Endothelial cell of umbilical vein (primary cell): ENCODE measurements around the gene SART1. TPM values are rescaled to one million over a fixed set of nuclear protein-coding genes. Genes with fewer than 3 reads are reported as not detected.

ENCODE experiments used
- BruUV-seq: library from RNA; stranded (reverse); fragments of 400-500 nt; replicated peaks from 2 replicates; lab custom pipeline; 2021; lab: Mats Ljungman, UMichigan
- CTCF ChIA-PET: fragments of 300-600, 350-600 bp; sonication (Branson Sonifier 250); formaldehyde crosslinking; loops from one replicate; lab custom pipeline; 2021; ENCODE audit warnings: antibody characterized with exemption, inconsistent platforms; lab: Charles Lee
- POLR2A ChIA-PET: fragments of 300-600, 350-600 bp; sonication (Branson Sonifier 250); formaldehyde crosslinking; loops from one replicate; lab custom pipeline; 2021; ENCODE audit warnings: antibody characterized with exemption, inconsistent platforms; lab: Charles Lee
- DNase-seq: peaks from one replicate; pipeline ENCODE4 v3.0.0-alpha.2; 2011; ENCODE audit warnings: low read depth, low spot score
- FAIRE-seq: peaks from 2 replicates; lab custom pipeline; 2011; peaks lifted over from hg19 to GRCh38; lab: Jason Lieb, UNC
- H2AFZ ChIP-seq: 2 replicates; pipeline ENCODE4 v1.6.0; 2012; ENCODE audit warnings: low read depth, low read length, control low read depth, inconsistent platforms
- H3K27ac ChIP-seq: 2 replicates; pipeline ENCODE4 v1.5.1; 2011; ENCODE audit warnings: low read depth, mild to moderate bottlenecking, control low read depth, low read length, moderate library complexity; ENCODE audit not compliant: insufficient read depth
- H3K27me3 ChIP-seq, 2 experiments: 2 replicates each; pipeline versions ENCODE4 v1.6.0 to v1.6.1; 2011; ENCODE audit warnings: low read length in 2 of 2, mixed read lengths in 1 of 2; ENCODE audit not compliant: control insufficient read depth in 2 of 2, insufficient read depth in 2 of 2
- H3K36me3 ChIP-seq, 2 experiments: 2 replicates in 1 of 2; 3 replicates in 1 of 2; pipeline ENCODE4 v1.5.1; 2011; ENCODE audit warnings: low read length in 2 of 2, mild to moderate bottlenecking in 1 of 2, moderate library complexity in 1 of 2; ENCODE audit not compliant: control insufficient read depth in 2 of 2, insufficient read depth in 2 of 2; ENCODE audit errors: extremely low read depth in 1 of 2
- H3K4me1 ChIP-seq: 3 replicates; pipeline ENCODE4 v1.5.1; 2011; ENCODE audit warnings: mild to moderate bottlenecking, low read length; ENCODE audit not compliant: control insufficient read depth, insufficient read depth; ENCODE audit errors: extremely low read depth
- H3K4me2 ChIP-seq: 2 replicates; pipeline ENCODE4 v1.6.1; 2011; ENCODE audit warnings: low read length, control low read depth, mixed read lengths; ENCODE audit not compliant: insufficient read depth
- H3K4me3 ChIP-seq, 3 experiments: fragments of 200-600 bp in 1 of 3; sonication (generic), shearing (Covaris generic) in 1 of 3; replicated peaks in 1 of 3; 2 replicates each; pipeline ENCODE4 v1.5.1; 2011 to 2016; ENCODE audit warnings: control low read depth in 3 of 3, low read length in 3 of 3, mild to moderate bottlenecking in 2 of 3, inconsistent platforms in 1 of 3, low read depth in 1 of 3, moderate library complexity in 1 of 3; ENCODE audit not compliant: insufficient read depth in 1 of 3
- H3K79me2 ChIP-seq: 2 replicates; pipeline ENCODE4 v1.6.0; 2012; ENCODE audit warnings: low read length, inconsistent platforms; ENCODE audit not compliant: control insufficient read depth, insufficient read depth
- H3K9ac ChIP-seq: replicated peaks from 2 replicates; pipeline ENCODE3; 2011; ENCODE audit warnings: low read length, control low read depth; ENCODE audit not compliant: insufficient read depth; ENCODE audit errors: extremely low read depth
- H3K9me1 ChIP-seq: replicated peaks from 3 replicates; pipeline ENCODE4 v1.6.0; 2011; ENCODE audit warnings: mild to moderate bottlenecking, low read length; ENCODE audit not compliant: control insufficient read depth, insufficient read depth; ENCODE audit errors: extremely low read depth
- H3K9me3 ChIP-seq: replicated peaks from 2 replicates; pipeline ENCODE4 v1.5.1; 2012; ENCODE audit warnings: low read length, inconsistent platforms; ENCODE audit not compliant: control insufficient read depth, insufficient read depth
- H4K20me1 ChIP-seq: replicated peaks from 2 replicates; pipeline ENCODE3; 2011; ENCODE audit warnings: mild to moderate bottlenecking, low read length; ENCODE audit not compliant: control insufficient read depth, insufficient read depth; ENCODE audit errors: extremely low read depth
- CTCF ChIP-seq, 2 donors: IDR thresholded peaks; 1 replicate in 1 of 2; 2 replicates in 1 of 2; pipeline ENCODE4 v1.5.1; 2011; ENCODE audit warnings: low read length in 2 of 2, mild to moderate bottlenecking in 2 of 2, moderate library complexity in 2 of 2, control low read depth in 1 of 2, inconsistent platforms in 1 of 2, low read depth in 1 of 2; ENCODE audit not compliant: insufficient read depth in 1 of 2; ENCODE audit errors: extremely low read depth in 1 of 2
- EZH2 ChIP-seq: IDR thresholded peaks from 2 replicates; pipeline ENCODE4 v1.6.1; 2012; ENCODE audit warnings: borderline replicate concordance, low read depth, mild to moderate bottlenecking, moderate library complexity, low read length, inconsistent platforms; ENCODE audit not compliant: severe bottlenecking
- FOS ChIP-seq: IDR thresholded peaks from 2 replicates; pipeline ENCODE4 v1.6.1; 2011; ENCODE audit warnings: mild to moderate bottlenecking, low read length, moderate library complexity, borderline replicate concordance; ENCODE audit not compliant: insufficient read depth
- GATA2 ChIP-seq: IDR thresholded peaks from 2 replicates; pipeline ENCODE4 v1.7.0; 2011; ENCODE audit warnings: low read depth, mild to moderate bottlenecking, moderate library complexity, mixed read lengths, low read length; ENCODE audit not compliant: insufficient read length, insufficient read depth
- JUN ChIP-seq: IDR thresholded peaks from 2 replicates; pipeline ENCODE4 v1.6.1; 2011; ENCODE audit warnings: borderline replicate concordance, low read depth; ENCODE audit not compliant: insufficient read length, insufficient read depth
- MAX ChIP-seq: IDR thresholded peaks from 2 replicates; pipeline ENCODE4 v1.6.1; 2011; ENCODE audit not compliant: insufficient read depth, insufficient read length
- MYC ChIP-seq: IDR thresholded peaks from one replicate; pipeline ENCODE4 v1.6.1; 2011; ENCODE audit warnings: mild to moderate bottlenecking, low read depth, low read length
- POLR2A ChIP-seq: IDR thresholded peaks from 2 replicates; pipeline ENCODE4 v1.6.1; 2012; ENCODE audit warnings: low read depth, mild to moderate bottlenecking, control low read depth, low read length
- POLR2AphosphoS5 ChIP-seq: IDR thresholded peaks from 2 replicates; pipeline ENCODE4 v1.6.1; 2012; ENCODE audit warnings: low read depth, mild to moderate bottlenecking, control low read depth, low read length, moderate library complexity; ENCODE audit not compliant: insufficient read depth
- dilution Hi-C: fragments of 300-500 bp; cut with MboI; formaldehyde crosslinking; loops from one replicate; pipeline ENCODE4 v1.15.0; 2019; ENCODE audit warnings: low sequenced_read_pairs; ENCODE audit not compliant: extremely low pct_ligation_motif_present
- intact Hi-C: fragments of 100-400 bp; cut with micrococcal nuclease; formaldehyde crosslinking; loops from one replicate; pipeline ENCODE4 v1.10.0; 2022
- polyA plus RNA-seq, 4 experiments: library from polyadenylated mRNA; depleted of rRNA in 3 of 4; stranded (reverse) in 3 of 4; unstranded in 1 of 4; fragments of >200 nt; gene quantifications; 2 replicates each; pipeline versions ENCODE4 v1.2.1 to v1.2.3, GENCODE V29; 2011 to 2012; ENCODE audit warnings: missing spikeins in 1 of 4
- total RNA-seq: library from RNA; stranded (reverse); gene quantifications from 2 replicates; pipeline ENCODE4 v1.2.3, GENCODE V29; 2021

SART1 gene
- total and polyA plus RNA-seq, 2 donors (not counting 3 experiments of a cell fraction or from before 2014, with no cell fraction given) = 21.8 to 62.7 TPM

GRCh38 chr11:65958291-65958690 is 3.2 kb upstream of the SART1 start:
- DNase-seq (no peak), FAIRE-seq (no peak)
- ChIA-PET POLR2A (no interaction called here), CTCF (interaction anchor here (1.5 kb wide), 1 partner anchor 11 kb away, joined by 4 read pairs; no protein-coding TSS in a partner anchor)
- no peak overlapping the region for H3K27ac ChIP-seq
- no peaks in the 10 kb centered on the region for H3K9me1 ChIP-seq
- intact Hi-C loops = no loop called here
- H3K79me2 ChIP-seq = peaks cover 17% of the 10 kb centered on the region
- dilution Hi-C loops = no loop called here
- BruUV-seq = no TSS peak
- H3K9me3 ChIP-seq = no peaks in the 10 kb centered on the region
- TF ChIP-seq FOS (no peak), POLR2AphosphoS5 (no peak), POLR2A (no peak), GATA2 (no peak), CTCF (IDR thresholded peaks at IDR 0.05; ENCODE audit: extremely low read depth in 1 of 2, insufficient read depth in 1 of 2, low read depth in 1 of 2, low read length in 2 of 2) (no peak), EZH2 (no peak), MAX (no peak), MYC (no peak), JUN (no peak)
- H3K9ac ChIP-seq = no peak overlapping the region
- H3K36me3 ChIP-seq = no peaks in the 10 kb centered on the region
- no peak overlapping the region for H3K4me3 ChIP-seq
- no peak overlapping the region for H3K4me2 ChIP-seq
- H2AFZ ChIP-seq = no peak overlapping the region
- no peaks in the 10 kb centered on the region for H3K27me3 ChIP-seq
- H4K20me1 ChIP-seq = no peaks in the 10 kb centered on the region
- peaks cover 11% of the 10 kb centered on the region for H3K4me1 ChIP-seq
